ENCODE results near the gene PUSL1. TPM values are rescaled to one million over a fixed set of nuclear protein-coding genes. Genes with fewer than 3 reads are reported as not detected.

Gene PUSL1
- total and polyA plus RNA-seq, 2 of the 4 experiments (the other 2 are of a cell fraction): 10.9 to 33.0 TPM

DNA sequence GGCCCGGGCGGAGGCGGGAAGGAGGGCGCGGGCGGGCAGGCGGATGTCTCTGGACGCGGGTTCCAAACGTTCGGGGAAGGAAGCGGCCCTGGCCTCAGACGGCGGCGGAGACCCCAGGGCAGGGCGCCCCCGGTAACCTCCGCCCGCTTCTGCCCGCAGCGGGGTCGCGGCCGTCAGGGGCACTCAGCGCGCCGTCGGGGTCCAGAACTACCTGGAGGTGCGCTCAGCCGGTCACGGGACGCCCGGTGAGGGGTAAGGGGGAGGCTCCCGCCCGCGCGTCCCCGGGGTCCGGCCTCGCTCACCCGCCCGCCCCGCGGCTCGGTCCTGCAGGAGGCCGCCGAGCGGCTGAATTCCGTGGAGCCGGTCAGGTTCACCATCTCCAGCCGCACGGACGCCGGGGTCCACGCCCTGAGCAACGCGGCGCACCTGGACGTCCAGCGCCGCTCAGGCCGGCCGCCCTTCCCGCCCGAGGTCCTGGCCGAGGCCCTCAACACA, 406 bp downstream of the PUSL1 start:
- H4K91ac ChIP-seq (ENCODE audit: insufficient read depth, low read depth, low read length): peak overlapping the region; percentile 49
- no peak overlapping the region; the same call in 1 of the 2 replicates for H3K18ac ChIP-seq (ENCODE audit: low read depth, low read length)
- H2AFZ ChIP-seq (replicated peaks; ENCODE audit: low read length, poor library complexity): peak overlapping the region; percentile 88
- TF ChIP-seq FOS (IDR thresholded peaks at IDR 0.05; ENCODE audit: low read depth, low read length) (no peak), POLR2A (IDR thresholded peaks at IDR 0.05; ENCODE audit: low read depth, low read length) (peak; percentile 19; the same call in 1 of the 2 replicates)
- no peak overlapping the region for H2BK20ac ChIP-seq (ENCODE audit: low read depth, low read length)
- ChIA-PET CTCF (no interaction called here), POLR2A (ENCODE audit: unreplicated experiment) (no interaction called here)
- peak overlapping the region; percentile 98 for H2AK9ac ChIP-seq (replicated peaks; ENCODE audit: low read depth, low read length, poor library complexity)
- no peak overlapping the region for H2BK120ac ChIP-seq (ENCODE audit: low read depth, low read length)
- H3K4ac ChIP-seq (ENCODE audit: low read depth, low read length): peak overlapping the region; percentile 71
- in situ Hi-C loops (cut with MboI; ENCODE audit: low sequenced_read_pairs): no loop called here
- H3K36me3 ChIP-seq (ENCODE audit: control insufficient read depth, insufficient read depth, low read length): peaks cover 38% of the 10 kb centered on the region
- peak overlapping the region; percentile 82 for H3K9ac ChIP-seq (ENCODE audit: low read depth, low read length)
- peak overlapping the region; percentile 94 for H3K27ac ChIP-seq (ENCODE audit: insufficient read depth, low read length)
- peak overlapping the region; percentile 76 for H3K4me2 ChIP-seq (ENCODE audit: low read depth, low read length)
- intact Hi-C loops (cut with micrococcal nuclease): loop anchor here (5.0 kb wide), 2 partner anchors 48 to 187 kb away; partner anchors contain the start of gene MXRA8
- H3K14ac ChIP-seq (replicated peaks; ENCODE audit: low read depth, low read length): peak overlapping the region; percentile 69; the same call in 1 of the 2 replicates
- H4K5ac ChIP-seq (ENCODE audit: low read depth, low read length): no peak overlapping the region
- H3K4me1 ChIP-seq (ENCODE audit: control insufficient read depth, insufficient read depth, low read length): peaks cover 31% of the 10 kb centered on the region
- H2BK5ac ChIP-seq (ENCODE audit: low read depth, low read length, poor library complexity, severe bottlenecking): peak overlapping the region; percentile 42
- BruUV-seq (replicated peaks): TSS peak; percentile 56
- H2AK5ac ChIP-seq (ENCODE audit: low read depth, low read length): peak overlapping the region; percentile 36; the same call in 1 of the 2 replicates
- H3K23ac ChIP-seq (ENCODE audit: low read depth, low read length): peak overlapping the region; percentile 38; the same call in 1 of the 2 replicates
- ATAC-seq (ENCODE audit: low read depth) (no peak), DNase-seq (no peak)
- H3K27me3 ChIP-seq (ENCODE audit: control insufficient read depth, insufficient read depth, low read length): no peaks in the 10 kb centered on the region
- peaks cover 6 to 52% of the 10 kb centered on the region in 2 experiments for H3K79me1 ChIP-seq (ENCODE audit: low read depth in 1 of 2, low read length in 2 of 2)
- peaks cover 54% of the 10 kb centered on the region for H4K20me1 ChIP-seq (ENCODE audit: insufficient read depth, low read length)
- no peak overlapping the region; a peak in 1 of 4 replicates for H4K8ac ChIP-seq (ENCODE audit: low read depth in 2 of 2, low read length in 2 of 2)
- H3K4me3 ChIP-seq (ENCODE audit: insufficient read depth, low read depth, low read length): peak overlapping the region; percentile 95
- H2BK15ac ChIP-seq (ENCODE audit: low read depth, low read length): no peak overlapping the region
- 0 out of 2 replicates have a peak overlapping the region, but pooled peaks have one; percentile 17 for H3K56ac ChIP-seq (ENCODE audit: extremely low read depth, insufficient read depth, low read length)
- no peaks in the 10 kb centered on the region for H3K9me3 ChIP-seq (ENCODE audit: control insufficient read depth, insufficient read depth, low read length)
- peaks cover 3% of the 10 kb centered on the region for H3K9me1 ChIP-seq (ENCODE audit: insufficient read depth, low read length)
- dilution Hi-C loops (cut with HindIII; ENCODE audit: low sequenced_read_pairs, unreplicated experiment): no loop called here
- 0% methylated on average over 35 of the region's 66 CpGs; no CpG with 5 or more reads in 1 of the 2 experiments for WGBS, 2 experiments (ENCODE audit: extremely low coverage in 2 of 2, insufficient read length in 1 of 2)
